ENCODE results near the gene SLX9.

Gene SLX9

DNA sequence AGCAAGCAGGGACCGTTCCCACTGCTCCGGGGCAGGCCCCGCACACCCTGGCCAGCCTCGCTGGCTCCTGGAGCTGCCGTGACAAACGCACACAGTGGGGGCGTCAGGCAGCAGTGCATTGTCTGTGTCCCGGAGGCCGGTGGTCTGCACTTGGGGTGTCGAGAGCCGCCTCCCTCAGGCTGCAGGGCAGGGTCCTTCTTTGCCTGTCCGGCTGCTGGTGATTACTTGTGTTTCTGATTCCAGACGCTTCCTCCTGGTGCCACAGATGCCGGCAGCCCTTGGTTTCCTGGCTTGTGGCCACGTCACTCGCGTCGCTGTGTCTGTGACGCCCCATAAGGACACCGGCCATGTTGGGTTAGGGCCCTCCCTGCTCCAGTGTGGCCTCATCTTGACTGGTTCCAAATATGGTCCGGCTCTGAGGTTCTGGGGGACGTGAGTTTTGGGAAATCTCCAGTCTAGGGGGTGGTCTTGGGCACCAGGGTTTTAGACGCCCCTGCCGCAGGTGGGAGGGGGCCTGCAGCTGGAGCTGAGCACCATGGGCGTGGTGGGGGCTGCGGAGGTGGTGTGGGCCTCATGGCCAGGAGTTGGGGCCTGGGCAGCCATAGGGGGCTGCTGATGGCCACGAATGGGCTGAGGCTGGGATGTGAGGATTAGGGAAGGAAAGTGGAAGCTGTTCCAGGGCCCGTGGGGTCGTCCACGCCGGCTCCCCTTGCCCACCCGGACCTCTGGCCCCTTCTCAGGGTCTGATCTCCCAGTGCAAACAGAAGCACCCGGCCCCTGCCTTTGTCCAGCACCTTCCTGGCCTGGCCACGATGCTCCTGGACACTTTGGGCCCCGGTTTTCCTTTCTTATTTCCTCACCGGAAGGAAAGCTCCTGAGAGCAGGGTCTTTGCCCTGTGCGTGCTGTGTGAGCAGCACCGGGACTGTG is 41.0 kb downstream of the SLX9 start:
- DNase-seq: no peak

DNA sequence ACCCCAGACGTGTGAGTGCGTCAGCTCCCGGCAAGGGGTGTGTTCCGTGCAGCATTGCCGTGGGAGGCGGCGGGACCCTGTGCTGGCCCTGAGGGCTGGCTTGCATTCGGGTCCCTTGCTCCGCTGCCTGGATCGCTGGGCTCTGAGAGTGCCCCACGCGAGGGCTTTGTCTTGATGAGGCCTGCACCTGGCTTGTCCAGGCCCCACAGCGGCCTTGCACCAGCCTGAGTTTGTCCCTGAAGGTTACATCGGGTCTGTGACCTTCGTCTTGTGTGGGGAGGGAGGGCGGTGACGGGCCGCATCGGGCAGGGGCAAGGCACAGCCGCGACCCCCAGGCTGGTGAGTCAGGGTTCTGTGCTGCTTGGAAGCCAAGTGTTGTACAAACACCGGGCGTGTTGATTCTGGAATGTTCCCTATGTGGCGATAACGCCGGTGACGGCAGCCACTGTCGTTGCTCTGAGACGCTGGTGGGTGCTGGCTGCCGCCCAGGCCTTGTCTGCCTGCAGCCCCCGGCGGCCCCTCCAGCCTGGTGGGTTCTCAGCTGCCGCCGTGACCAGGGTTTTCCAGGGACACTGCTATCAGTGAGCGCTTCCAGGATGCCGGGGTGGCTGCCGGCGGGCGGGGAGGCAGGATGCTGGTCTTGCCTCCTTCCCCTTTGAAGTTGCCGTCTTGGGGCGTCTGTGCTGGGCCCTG is 42.9 kb downstream of the SLX9 start:
- DNase-seq: peak; percentile 71

DNA sequence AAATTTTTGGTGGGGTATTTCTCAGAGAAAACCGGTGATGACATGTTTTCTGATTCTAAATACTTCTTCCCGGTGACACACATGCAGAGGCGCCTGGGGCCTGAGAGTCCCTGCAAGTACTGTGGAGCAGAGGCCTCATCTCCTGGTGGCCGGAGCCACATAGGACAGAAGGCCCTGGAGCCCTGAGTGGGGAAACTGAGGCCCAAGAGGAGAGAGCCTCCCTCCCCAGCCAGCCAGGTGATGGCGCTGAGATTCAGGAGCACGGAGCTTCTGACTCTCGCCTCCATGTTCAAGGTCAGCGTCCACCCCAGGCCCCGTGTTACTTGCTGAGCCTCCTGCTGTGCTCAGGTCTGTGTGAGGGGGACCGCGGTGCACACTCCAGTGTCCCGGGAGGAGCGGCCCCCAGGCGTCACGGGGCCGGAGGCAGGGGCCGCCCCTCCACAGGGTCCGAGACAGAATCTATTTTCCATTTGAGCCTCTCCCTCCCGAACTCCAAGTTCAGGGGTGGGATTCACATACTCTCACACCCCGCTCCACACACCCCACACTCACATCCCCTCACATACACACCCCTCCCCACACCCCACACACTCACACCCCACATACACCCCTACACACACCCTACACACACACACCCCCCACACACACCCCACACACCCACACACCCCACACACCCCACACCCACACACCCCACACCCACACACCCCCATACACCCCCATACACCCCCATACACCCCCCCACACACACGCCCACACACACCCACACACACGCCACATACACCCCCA is 43.8 kb downstream of the SLX9 start:
- DNase-seq: peak; percentile 27

DNA sequence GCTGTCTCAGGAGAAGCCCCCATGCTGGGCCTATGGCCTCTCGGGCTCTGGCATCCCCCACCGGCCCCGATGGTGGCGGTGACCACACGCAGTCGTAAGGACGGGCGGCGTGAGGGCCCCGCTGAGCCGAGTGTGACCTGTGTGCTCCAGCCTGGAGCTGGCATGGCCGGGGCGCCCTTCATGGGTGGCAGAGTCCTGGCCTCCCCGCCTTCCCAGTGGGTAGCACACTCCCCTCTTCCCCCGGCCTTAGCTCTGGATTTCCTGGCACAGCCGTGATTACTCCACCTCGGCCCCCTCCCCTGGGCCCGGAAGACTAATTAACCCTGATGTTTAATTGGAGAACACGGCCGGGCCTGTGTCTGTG is 44.6 kb downstream of the SLX9 start:
- DNase-seq: peak; percentile 86

DNA sequence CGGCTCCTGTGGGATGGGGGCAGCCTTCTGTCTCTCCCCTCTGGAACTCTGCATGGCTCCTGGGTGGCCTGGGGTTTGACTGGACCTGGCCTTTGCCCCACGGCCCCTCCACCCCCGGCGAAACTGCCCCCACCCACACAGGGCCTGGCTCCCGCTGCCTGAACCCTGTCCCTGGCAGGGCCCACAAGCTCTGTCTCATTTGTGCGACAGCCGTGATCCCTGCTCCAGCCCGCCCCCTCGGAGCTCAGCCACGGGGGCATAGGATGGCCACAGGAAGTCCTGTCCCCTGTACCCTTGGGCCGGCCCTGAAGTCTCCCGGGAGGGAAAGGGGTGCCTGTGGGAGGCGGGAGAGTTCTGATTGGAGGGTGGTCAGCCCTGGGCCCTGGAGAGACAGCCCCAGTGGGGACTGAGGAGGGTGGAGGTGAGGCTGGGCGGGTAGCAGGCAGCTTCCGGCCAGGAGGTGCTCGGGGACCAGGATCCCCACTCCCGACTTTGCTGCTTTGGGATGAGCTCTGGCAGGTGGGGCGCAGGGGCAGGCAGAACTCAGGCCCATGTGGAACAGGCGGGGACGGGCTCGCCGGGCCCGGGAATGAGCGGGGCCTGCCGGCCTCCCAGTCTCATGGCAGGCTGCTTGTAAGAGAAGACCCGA is 45.1 kb downstream of the SLX9 start:
- peak; percentile 74 for DNase-seq

DNA sequence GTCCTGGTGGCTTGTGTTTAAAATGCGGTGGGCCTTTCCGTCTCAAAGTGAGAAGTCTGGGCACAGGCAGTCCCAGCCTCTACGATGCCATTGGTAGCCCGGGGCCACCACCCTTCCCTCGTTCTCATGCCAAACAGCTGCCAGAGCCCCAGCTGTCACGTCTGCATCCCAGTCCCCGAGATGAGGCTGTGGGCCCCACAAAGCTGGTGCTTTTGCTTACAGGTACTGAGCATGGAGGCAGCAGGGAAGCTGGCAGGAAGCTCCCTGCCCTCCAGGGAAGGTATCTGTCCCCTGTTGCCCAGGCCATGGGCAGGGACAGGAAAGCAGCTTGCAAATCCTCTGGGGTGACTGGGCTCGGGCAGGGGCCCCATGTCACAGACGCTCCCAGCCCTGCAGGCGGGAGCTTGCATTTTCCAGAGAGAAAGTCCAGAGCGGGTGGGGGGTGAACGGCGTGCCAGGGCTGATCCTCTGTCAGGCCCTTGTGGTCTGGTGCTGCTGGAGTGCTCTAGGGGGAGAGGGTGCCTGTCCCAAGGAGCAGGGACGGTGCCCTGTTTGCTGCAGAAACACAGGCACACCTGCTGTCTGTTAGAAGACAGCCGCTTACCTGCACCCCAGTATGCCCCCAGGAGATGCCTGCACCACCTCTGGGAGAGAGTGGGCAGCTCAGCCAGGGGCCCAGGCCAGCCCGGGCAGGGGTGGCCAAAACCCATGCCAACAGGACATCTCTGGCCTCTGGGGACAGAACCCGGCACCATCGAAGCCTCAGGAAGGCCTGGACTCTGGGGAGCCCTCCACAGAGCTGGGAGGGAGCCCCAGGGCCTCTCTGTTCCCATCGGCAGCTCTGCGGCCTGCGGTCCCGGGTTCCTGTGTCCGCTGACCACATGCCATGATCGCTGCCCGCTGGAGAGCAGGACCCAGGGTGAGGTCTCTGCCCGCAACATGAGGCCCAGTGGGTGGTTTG is 45.9 kb downstream of the SLX9 start:
- DNase-seq: no peak

DNA sequence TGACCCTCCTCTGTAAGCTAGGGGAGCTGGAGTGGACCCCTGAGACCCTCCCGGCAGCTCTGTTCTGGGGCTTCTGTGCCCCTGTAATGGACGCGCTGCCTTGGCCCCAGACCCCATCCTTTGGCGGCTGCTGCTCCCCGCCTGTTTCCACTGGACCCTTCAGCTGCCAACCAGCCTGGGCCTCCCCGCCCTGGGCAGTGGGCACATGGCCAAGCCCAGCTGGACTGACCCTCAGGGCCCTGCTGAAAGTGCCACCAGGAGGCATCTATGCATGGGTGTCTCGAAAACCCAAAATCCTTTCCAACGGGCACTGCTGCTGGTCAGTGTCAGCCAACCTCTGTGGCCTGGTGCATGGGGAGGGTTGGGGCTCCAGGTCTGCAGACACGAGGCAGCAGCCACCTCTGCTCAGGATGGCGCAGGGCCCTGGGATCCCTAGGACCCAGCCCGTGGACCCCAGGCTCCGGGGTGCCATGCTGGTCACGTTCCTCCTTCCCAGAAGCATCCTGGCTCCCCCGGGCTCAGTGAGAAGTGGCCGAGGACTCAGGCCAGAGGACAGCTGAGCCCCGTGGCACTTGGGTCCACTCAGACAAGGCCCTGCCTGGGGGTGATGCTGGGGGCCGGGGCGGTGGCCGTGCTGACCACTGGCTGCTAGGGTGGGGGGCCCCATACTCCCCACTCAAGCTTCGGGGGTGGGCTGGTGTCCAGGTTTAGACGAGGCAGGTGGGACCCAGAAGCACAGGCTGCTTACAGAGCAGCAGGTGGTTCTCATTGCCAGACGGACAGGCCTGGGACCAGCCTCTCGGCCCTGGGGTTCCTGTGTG is 46.9 kb downstream of the SLX9 start:
- no peak for DNase-seq

DNA sequence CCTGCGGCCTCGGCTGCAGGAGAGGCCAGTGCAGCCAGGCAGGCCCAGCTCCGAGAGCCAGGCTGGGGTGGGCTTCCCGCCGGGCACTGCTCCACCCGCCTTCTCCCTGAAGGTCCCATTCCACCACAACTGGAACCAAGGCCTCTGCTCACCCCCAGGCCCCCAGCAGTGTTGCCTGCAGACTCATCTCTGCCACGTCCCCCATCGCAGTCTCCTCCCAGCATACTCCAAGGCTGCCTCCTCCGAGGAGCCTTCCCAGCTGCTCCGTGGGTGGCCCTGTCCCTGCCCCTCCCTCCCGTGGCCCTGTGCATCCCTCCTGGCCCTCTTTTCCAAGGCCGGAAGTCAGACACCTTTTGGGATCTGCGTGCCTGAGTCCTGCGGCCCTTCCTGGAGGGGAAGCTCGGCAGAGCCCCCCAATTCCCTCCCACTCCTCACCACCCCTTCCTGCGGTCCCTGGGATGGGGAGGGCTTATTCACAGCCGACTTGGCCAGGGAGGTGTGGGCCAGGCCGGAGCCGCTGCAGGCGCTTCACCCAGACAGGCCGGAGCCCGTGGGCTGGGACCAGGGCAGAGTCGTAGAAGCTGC is 47.6 kb downstream of the SLX9 start:
- DNase-seq: no peak

DNA sequence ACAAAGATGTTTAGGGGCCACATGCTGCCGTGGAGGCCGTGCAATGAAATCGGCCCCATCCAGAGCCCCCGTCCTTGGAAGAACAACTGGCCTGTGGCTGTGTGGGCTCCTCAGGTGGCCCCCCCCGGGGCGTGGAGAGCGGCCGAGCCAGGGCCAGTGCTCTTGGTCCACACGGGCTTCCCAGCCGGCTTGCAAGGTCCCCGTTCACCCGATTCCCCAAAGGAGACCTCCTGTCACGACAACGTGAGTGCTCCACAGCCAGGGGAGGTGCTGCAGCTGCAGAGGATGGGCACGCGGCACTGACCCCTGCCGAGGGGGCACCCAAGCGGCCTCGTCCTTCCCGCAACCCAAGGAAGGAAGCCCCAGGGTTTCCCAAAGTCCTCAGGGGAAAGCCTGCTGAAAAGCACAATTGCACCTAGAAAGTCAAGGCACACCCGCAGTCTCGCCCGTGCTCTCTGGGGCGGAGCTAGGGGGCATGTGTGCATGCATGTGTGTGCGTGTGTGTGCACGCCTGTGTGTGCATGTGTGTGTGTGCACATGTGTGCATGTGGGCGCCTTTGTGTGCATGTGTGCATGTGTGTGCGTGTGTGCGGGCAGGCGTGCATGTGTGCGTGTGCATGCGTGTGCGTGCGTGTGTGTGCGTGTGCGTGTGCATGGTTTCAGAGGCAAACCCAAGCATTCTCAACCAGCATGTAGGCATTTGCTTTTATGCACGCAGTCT is 48.2 kb downstream of the SLX9 start:
- DNase-seq: peak; percentile 18

DNA sequence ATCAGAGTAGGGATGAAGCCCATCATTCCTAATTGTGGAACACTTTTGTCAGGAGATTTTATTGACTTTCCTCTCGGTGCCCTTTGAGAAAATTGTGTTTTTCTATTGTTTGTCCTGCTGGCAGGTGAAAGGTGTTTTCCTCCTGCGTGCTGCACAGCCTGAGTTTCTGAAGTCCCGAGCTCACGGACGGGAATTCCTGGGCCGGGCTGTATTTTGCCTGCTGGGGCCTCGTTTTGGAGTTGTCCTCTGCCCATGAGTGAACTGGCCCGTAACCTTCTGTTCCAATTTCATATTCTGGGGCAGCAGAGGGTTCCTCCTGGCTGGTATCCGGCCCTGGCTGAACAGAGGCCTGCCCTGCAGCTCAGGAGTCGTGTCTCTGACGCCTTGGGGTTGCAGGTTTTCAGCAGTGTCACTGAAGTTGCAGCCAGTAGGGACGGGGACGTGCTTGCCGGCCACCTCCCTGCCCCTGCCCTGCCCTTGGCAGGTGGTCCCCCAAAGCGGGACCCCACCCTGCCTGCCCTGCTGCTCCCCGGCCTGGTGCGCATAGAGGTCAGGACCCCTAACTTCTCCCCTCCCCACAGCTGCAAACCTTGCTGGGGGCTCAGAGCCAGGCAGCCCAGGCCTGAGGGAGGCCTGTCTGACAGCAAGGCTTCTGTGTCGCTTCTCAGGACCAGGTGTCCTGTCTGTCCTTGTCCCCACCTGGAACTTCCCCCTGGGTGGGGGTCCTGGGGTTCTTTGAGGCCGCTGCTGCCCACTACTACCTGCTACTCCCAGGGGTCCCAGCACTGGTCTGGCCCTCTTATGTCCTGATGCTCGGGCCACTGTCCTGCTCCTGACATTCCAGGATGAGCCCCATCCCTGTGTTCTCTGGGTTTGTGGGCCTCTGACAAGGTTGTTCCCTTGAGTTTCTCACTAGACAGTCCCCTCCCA is 49.0 kb downstream of the SLX9 start:
- DNase-seq: no peak

DNA sequence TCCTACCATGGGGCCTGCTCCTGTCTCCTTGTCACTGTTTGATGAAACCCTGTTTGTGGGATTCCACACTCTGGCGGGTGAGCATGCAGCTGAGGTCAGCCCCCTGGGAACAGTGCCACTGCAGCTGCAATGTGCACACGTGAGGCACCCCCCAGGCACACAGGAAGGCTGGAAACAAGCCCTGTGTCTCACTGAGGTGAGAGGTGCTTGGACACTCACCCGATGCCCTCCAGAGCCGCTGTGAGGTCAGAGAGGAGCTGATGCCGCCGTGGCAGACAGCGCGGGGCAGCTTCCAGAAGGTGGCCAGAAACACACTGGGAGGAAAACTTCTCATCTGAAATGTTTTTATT is 49.7 kb downstream of the SLX9 start:
- peak; percentile 62 for DNase-seq

DNA sequence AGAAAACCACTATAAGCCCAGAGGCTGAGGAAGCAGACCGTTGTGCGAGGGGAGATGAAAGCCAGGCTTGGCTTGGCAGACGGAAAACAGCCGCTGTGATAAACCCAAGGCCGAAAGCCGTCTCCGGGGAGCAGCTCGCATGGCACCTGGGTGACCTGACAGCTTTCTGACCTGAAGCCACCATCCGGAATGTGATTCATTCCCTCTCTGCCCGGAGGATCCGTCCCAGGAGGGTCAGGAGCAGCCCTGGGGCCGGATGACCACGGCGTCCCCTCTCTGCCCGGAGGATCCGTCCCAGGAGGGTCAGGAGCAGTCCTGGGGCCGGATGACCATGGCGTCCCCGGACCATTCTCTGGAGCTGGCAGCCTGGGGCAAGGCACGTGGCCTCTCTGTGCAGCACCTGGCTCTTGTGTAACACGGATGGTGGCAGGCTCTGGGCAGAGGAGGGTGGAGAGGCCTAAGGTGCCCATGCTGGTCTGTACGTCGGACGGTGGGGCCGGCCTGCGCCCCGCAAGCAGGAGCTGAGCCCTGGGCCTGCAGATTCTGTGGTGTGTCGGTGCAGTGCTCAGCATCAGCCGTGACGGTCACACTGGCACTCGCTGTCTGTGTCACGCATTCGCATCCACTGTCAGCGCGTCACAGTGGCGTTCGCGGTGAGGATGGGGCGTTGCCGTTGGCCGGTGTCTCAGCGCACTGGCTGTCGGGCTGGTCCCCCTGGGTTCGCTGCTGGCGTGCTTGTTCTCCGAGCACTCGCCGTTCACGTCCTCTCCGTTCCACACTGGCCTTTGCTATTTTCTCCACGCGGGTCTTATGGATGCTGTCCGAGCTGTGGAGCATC is 50.3 kb downstream of the SLX9 start:
- DNase-seq: no peak

DNA sequence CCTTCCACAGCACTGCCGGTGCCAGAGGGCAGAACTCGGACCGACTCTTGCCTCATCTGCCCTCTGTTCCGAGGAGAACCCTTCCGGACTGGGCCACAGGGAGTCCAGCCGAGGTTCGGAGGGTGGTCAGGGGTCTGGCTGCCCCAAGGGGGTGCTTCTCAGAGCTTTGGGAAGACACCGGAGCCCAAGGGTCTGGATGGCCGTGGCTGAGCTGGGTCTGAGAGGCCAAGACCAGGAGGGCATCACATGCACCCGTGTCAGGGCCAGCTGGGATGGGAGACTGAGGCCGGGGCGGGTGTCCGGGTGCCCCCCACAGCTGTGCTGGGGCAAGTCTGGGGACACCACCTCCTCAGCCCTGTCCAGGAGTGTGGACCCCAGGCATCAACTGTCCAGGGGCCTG is 51.1 kb downstream of the SLX9 start:
- no peak for DNase-seq

DNA sequence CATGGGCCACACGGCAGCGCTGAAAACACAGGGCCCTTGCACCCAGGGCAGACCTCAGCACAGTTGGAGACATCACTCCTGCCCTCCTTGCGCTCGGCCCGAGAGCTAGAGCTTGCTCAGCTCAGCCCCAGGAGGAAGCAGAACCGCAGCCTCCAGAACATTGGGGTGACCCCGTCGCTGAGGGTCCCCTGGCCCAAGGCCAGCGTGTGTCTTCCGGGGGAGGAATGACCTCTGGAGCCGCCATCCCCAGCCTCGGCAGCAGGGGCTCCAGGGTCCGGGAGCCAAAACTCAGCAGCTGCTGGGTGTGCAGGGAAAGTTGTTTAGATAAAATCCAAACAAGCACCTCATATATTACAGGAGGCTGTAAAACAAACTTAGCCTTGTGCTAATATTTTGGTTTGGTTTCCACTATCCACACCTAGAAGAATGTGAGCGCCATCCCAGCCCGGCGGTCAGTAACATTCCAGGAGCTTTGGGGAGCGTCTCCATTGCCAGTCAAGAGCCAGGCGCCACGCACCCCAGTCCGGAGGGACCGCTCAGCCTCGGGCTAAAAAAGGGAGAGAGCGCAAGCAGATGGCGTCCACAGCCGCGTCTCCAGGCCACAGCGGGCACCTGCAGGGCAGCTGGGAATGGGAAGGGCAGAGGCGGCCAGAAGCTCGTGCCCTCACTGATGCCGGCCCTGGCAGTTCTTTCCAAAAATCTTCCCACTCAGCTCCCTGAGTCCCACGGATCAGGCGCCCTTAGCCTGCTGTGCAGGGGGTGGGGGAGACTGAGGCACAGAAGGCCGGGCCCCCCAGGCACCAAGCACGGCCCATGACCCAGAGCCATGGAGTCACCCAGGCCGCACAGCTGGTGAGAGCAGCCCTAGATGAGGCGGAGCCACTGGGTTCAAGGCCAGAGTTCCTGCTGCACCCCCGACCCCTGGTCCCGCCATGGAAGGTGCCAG is 52.0 kb downstream of the SLX9 start:
- peak; percentile 29 for DNase-seq

DNA sequence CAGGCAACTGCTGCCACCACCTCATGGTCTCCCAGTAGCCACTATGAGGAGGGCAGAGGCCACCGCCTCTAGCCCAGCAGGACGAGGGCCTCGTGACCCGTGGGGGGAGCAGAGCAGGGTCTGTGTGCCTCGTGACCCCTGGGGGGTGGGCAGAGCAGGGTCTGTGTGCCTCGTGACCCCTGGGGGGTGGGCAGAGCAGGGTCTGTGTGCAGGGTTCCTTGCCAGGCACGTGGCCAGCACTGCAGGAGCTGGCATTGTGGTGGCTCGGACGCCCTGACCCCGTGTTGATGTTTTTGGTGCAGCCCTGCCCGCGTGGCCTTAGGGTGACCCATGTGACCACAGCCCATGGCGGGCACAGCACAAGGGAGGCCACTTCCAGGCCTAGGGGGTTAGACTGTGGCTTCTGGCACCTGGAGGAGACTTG is 52.8 kb downstream of the SLX9 start:
- DNase-seq: no peak

DNA sequence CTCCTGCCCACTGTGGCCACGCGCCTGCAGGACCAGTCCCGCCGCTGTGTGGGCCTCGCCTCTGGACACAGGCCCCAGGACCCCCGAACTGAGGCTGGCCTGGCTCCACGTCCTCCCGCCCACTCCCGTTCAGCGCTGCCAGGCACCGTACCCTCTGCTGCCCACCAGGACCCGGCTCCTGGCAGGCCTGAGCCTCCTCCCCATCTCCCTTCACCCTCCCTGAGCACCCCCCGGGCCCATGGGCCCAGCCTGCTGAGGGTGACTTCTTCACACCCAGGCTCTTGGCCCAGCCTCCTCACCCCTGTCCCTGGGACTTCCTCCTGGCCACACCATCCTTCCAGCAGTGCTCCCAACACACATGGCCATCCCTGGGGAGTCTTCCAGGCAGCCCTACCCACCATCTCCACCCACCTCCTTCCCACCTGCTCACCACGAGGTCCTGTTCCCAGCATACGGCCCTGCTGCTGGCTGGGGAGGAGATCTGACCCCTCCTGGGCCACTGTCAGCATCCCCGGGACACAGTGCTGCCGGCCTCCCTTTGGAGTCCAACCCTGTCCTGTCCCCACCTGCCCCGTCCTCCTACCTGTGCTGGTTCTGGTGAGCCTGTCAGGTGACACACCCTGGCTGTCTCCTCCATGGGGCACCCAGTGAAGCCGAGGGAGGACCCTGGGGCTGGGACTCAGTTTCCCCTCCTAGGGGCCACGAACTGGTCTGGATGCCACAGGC is 53.7 kb downstream of the SLX9 start:
- no peak for DNase-seq

Data from eye (tissue), 1 donor.